ENCODE results near the gene CAPS2.

Gene CAPS2

DNA sequence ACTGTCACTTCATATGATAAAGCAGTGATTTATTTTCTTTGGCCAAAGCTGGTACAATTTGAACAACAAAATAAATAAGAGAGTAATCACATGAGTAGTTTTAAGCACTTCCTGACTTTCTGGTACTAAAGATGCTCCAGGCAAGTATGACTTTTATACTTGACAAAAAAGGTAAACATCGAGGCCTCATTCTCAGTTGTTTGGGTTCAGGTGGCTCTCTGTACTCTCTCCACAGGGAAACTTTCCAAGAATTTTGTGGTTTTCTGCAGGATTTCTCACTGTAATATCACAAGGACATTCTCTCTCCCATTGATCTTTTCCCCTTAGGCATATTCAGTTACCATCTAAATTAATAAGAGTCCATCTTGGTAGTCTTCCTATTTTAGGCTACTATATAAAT, 93.9 kb downstream of the CAPS2 start:
- no peak for TF ChIP-seq CTCF (IDR thresholded peaks at IDR 0.05)

GRCh38 chr12:75227132-75227531, 103.0 kb downstream of the CAPS2 start:
- no peak for TF ChIP-seq CTCF (IDR thresholded peaks at IDR 0.05)
